Esophagus mucosa (tissue), 1 donor: ENCODE results near the gene RUNDC3A. TPM values are rescaled to one million over a fixed set of nuclear protein-coding genes. Genes with fewer than 3 reads are reported as not detected.
"Not testable (repeated sequence)": the region's sequence is repeated elsewhere in the genome, so short reads cannot be mapped to it uniquely, and the experiment has no call there.

Experiments
- ATAC-seq: fragments of 200-7000 bp; cut with Tn5 transposase; one replicate; pipeline ENCODE4 v1.9.1; 2020
- total RNA-seq: library from RNA; stranded (reverse); gene quantifications from one replicate; pipeline ENCODE4 v1.2.4, GENCODE V29; 2023
- donor health status: DM: yes; HTN: yes; CAD: no.

The RUNDC3A gene
- total RNA-seq, 1 donor from 2014 or later = 6.0 TPM

DNA sequence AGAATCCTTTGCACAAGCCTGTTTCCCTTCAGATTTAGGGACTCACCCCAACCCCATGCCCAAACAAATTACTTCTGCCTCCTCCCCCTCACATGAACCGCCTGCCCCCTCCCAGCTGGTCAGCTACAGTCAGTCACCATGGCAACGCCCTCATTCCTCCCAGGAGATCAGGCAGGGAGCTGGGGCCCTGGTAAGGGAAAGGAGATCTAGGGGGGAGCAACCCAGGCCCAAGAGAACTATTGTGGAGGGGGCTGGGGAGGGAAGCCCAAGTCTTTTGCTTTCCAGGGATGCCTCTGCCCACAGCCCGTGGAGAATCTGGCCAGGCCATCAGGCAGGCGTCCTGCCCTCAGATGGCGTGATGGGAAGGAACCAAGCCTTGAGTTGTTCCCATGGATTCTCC is 52.4 kb downstream of the RUNDC3A start:
- ATAC-seq = no peak

DNA sequence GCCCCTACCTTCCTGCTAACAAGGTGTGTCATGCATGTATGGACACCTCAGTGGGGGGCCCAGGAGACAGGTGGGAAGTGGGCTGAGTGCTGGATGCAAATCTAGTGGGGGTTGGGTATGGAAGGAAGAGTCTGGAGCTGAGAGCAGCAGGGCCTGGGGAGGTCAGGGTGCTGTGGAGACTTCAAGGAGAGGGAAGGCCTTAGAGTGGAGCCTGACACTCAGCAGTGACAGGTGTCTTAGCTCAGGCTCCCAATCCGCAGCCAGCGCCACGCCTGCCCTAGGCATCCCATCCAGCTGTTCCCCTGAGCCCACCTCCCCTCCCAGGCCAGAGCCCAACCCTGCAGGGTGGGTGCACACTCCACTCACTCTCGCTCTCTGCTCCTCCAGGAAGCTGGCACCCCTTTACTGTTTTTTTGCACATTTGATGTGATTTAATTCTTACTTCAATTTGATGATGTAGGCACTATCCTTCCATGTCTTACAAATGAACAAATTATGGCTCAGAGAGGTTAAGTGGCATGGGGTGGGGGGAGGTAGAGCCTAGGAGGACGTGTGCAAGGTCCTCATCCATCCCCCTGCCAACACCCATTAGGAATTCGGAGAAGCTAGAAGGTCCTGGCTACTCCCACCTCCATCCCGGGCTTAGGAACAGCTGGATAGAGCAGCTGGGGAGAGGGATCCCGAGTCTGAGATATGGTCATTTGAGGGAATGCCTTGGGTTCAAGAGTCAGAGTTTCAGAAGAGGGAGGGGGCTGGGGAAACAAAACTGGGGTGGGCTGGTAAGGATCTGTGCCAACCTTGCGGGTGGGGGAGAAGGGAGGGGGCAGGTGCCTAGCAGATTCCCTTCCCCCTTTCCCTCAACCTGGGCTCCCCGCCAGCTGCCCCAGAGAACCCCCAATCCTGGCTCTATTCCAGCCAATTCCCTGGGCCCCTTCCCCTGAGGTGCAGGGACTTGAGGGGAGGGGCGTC is 53.2 kb downstream of the RUNDC3A start:
- ATAC-seq = no peak

DNA sequence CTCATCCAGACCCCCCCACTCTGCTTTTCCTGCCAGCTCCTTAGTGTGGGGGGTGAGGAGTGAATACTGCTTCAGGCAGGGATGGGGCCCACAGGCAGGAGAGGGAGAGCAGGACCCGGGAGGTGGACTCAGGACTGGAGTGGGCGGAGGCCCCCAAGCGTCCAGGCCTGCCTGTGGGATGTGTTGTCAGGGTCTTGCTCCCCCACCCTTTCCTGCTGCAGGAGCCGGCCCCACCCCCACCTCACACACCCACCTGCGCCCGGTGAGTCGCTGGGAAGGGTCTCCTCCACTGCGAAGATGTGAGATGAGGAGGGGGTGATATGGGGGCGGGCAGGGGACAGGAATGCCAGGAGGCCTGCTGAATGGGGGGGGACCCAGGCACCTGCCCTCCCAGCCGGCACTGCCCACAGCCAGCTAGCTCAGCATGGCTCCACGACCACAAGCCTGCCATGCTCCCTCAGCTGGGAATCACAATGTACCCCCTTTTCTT is 54.1 kb downstream of the RUNDC3A start:
- ATAC-seq = no peak

DNA sequence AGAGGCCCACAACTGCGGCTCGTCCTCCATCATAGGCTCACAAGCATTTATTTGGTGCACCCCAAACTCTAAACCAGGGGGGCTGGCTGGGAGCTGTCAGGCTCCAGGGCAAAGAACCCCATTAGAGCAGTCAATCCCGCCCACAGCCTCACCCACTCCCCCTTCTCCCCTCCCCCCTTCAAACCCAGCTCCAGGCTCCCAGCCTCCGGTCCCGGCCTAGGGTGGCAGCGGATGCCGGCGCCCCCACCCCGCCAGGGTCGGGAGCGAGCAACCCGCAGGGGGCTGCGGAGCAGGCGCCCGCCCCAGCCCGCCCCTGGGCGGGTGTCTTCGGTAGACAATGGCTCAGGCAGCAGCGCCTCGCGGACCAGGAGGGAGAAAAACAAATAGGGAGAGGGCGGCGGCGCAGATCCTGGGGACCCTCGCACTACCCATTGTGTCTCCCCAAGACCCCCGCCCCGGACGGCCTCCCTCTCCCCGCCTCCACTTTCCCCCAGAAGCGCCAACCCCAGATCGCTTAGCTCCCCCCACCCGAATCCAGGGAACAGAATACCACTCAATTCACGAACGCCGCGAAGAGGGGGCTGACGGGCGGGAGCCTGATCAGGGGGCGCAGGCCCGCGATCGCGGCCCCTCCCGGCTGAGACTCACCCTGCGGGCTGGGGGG is 54.7 kb downstream of the RUNDC3A start:
- ATAC-seq = peak; percentile 11

DNA sequence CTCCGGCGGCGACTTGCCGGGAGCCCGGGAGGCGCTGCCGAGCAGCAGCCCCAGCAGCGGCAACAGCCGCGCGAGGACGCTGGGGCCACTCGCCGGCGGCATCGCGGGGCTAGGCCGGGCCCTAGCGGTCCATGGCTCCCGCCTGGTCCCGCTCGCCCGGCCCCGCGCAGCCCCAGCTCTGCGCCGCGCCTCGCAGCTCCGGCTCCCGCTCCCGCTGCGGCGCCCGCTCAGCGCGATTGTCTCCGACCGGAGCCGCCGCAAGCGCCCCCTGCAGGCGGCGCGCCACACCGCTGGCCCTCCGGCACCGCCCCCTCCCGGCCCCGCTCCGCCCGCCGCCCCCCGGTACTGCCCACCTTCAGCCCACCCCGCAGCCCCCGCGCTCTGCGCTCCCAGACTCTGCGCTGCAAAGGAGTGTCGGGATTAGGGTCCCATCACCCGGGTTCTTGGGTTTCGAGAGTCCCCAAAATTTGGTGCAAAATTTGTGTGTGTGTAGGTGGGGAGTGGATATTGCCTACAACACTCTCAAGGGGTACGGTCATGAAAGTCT is 55.3 kb downstream of the RUNDC3A start, which contains the start of gene FAM171A2:
Gene FAM171A2, minus strand, starts transcription at position 241 of the 547 bp plus-strand sequence. Its CDS starts 139 bp downstream, at position 102.
- peak; percentile 59 for ATAC-seq

DNA sequence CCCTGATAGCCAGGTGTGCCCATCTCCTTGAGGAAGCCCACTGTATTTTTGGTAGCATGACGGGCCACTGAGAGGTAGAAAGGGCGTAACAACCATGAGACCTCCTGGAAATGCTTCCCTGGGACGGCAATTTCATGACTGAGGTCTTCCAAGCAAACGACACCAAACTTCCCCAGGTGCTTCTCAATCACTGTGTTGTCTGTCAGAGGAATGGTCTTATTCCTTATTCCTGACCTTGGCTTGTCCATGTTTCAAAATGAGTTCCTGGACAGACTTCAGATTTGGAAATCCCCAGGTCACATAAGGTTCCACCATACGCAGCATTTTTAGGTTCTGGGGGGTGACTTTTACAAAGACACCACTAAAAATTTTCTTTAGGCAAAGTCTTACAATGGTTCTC is 56.6 kb downstream of the RUNDC3A start:
- ATAC-seq = not testable (repeated sequence)

DNA sequence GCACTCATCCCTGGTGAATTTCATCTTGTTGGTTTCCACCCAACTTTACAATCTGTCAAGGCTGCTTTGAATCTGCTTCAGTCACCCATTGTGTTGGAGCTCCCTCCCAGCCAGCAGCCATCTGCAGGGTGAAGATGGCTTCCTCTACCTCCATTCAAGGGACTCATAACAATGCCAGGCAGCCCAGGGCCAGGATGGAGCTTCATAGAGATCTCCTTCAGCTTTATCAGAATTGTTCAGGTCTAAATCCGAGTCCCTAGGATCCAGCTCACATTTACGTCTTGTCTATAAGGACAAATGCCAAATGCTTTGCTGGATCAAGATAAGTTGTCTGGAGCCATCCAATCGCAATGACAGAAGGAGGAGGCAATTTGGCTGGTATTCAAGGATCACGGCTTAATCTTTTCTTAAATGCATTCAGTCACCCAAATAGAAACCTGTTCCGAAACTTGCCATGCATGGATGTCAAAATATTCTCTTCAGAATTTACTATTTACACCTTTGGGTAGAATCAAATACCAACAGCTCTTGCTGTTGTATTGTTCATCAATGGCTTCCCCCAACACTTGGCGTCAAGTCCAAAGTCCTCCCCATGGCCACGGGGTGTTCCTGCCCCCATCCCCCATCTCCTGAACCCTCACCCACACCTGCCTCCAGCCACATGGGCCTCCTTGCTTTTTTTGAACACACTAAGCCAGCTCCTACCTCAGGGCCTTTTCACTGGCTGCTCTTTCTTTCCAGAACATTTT is 59.0 kb downstream of the RUNDC3A start:
- ATAC-seq = peak; percentile 48

Other genes with a start within 250 kb of the RUNDC3A start
- gene LSM12, start 241.9 kb upstream of the RUNDC3A start, total RNA-seq = 41.8 TPM
- 24.0 TPM for gene G6PC3, start 237.9 kb upstream of the RUNDC3A start, total RNA-seq
- 32.0 TPM for gene HDAC5, start 185.0 kb upstream of the RUNDC3A start, total RNA-seq
- gene HROB, start 166.7 kb upstream of the RUNDC3A start, total RNA-seq = 6.3 TPM
- gene ASB16, start 137.9 kb upstream of the RUNDC3A start, total RNA-seq = not detected
- 18.2 TPM for gene TMUB2, start 121.6 kb upstream of the RUNDC3A start, total RNA-seq
- 61.6 TPM for gene ATXN7L3, start 108.7 kb upstream of the RUNDC3A start, total RNA-seq
- gene UBTF, start 88.9 kb upstream of the RUNDC3A start, total RNA-seq = 60.7 TPM
- not detected for gene SLC4A1, start 40.5 kb upstream of the RUNDC3A start, total RNA-seq
- 126 TPM for gene SLC25A39, start 16.2 kb downstream of the RUNDC3A start, total RNA-seq
- gene GRN, start 36.7 kb downstream of the RUNDC3A start, total RNA-seq = 767 TPM
- gene FAM171A2, start 55.3 kb downstream of the RUNDC3A start, total RNA-seq = 1.1 TPM
- gene ITGA2B, start 81.0 kb downstream of the RUNDC3A start, total RNA-seq = 0.68 TPM
- 24.7 TPM for gene GPATCH8, start 194.8 kb downstream of the RUNDC3A start, total RNA-seq
- gene FZD2, start 248.9 kb downstream of the RUNDC3A start, total RNA-seq = 0.60 TPM